ENCODE data around the gene EIF4A3. TPM values are rescaled to one million over a fixed set of nuclear protein-coding genes. Genes with fewer than 3 reads are reported as not detected.

EIF4A3 gene
- total RNA-seq, 1 donor from 2014 or later = 54.1 TPM

DNA sequence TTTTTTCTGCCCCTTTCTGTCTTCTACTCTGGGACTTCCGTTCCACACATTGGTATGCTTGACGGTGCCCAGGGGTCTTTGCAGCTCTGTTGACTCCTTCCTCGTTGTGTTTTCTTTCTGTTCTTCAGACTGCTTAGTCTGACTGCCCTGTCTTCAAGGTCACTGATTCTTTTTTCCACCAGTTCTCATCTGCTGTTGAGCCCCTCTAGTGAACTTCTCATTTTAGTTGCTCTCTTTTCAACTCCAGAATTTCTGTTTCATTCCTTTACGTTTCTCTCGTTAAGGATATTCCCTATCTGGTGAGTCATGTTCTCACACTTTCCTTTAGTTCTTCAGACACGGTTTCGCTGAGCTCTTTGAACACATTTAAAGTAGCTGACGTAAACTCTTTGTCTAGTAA lies 31.8 kb downstream of the EIF4A3 start:
- Histone ChIP-seq H3K36me3 (peaks cover 22% of the 10 kb centered on the region), H3K4me3 (no peak overlapping the region), H3K9me3 (no peaks in the 10 kb centered on the region), H3K27ac (no peak overlapping the region), H3K27me3 (ENCODE audit: low read depth) (no peaks in the 10 kb centered on the region), H3K4me1 (no peaks in the 10 kb centered on the region)
- intact Hi-C loops (cut with DNase I) = no loop called here
- ATAC-seq (no peak), DNase-seq (no peak)
- TF ChIP-seq, protein P1, sequence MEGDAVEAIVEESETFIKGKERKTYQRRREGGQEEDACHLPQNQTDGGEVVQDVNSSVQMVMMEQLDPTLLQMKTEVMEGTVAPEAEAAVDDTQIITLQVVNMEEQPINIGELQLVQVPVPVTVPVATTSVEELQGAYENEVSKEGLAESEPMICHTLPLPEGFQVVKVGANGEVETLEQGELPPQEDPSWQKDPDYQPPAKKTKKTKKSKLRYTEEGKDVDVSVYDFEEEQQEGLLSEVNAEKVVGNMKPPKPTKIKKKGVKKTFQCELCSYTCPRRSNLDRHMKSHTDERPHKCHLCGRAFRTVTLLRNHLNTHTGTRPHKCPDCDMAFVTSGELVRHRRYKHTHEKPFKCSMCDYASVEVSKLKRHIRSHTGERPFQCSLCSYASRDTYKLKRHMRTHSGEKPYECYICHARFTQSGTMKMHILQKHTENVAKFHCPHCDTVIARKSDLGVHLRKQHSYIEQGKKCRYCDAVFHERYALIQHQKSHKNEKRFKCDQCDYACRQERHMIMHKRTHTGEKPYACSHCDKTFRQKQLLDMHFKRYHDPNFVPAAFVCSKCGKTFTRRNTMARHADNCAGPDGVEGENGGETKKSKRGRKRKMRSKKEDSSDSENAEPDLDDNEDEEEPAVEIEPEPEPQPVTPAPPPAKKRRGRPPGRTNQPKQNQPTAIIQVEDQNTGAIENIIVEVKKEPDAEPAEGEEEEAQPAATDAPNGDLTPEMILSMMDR (IDR thresholded peaks at IDR 0.05) = no peak

DNA sequence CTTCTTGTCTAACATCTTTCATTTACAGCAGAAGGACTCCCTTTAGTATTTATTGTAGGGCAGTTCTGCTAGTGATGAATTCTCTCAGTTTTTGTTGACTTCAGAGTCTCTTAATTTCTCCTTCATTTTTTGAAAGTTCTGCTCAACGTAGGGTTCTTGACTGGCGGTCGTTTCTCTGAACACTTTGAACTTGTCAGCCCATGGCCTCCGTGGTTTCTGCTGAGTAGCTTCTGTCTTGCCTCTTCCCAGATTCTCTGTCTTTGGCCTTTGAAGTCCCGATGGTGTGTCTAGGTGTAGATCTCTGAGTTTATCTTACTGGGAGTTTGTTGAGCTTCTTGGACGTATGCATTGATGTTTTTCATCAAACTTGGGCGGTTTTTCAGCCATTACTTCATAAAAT lies 32.2 kb downstream of the EIF4A3 start:
- H3K4me3 ChIP-seq = no peak overlapping the region
- DNase-seq (no peak), ATAC-seq (no peak)
- no peaks in the 10 kb centered on the region for H3K27me3 ChIP-seq (ENCODE audit: low read depth)
- no peaks in the 10 kb centered on the region for H3K4me1 ChIP-seq
- H3K27ac ChIP-seq = no peak overlapping the region
- no peaks in the 10 kb centered on the region for H3K9me3 ChIP-seq
- H3K36me3 ChIP-seq = peaks cover 22% of the 10 kb centered on the region
- TF ChIP-seq, protein P1 (IDR thresholded peaks at IDR 0.05) = no peak
- intact Hi-C loops (cut with DNase I) = no loop called here

- no peak overlapping the region for H3K27ac ChIP-seq
- intact Hi-C loops (cut with DNase I) = no loop called here
- H3K9me3 ChIP-seq = no peaks in the 10 kb centered on the region
- DNase-seq (no peak), ATAC-seq (no peak)
- peaks cover 9% of the 10 kb centered on the region for H3K36me3 ChIP-seq
- H3K27me3 ChIP-seq (ENCODE audit: low read depth) = no peaks in the 10 kb centered on the region
- TF ChIP-seq, protein P1 (IDR thresholded peaks at IDR 0.05) = no peak
- no peak overlapping the region for H3K4me3 ChIP-seq
- no peaks in the 10 kb centered on the region for H3K4me1 ChIP-seq
Measured at GRCh38 chr17:80113033-80113484, 33.9 kb downstream of the EIF4A3 start.

- peak; percentile 6 to 12 for ATAC-seq
- H3K9me3 ChIP-seq = no peaks in the 10 kb centered on the region
- peaks cover 5% of the 10 kb centered on the region for H3K36me3 ChIP-seq
Measured at GRCh38 chr17:80112471-80113032, 34.4 kb downstream of the EIF4A3 start.

GRCh38 chr17:80111702-80112470 lies 35.0 kb downstream of the EIF4A3 start:
- Histone ChIP-seq H3K4me3 (no peak overlapping the region), H3K27ac (no peak overlapping the region), H3K27me3 (ENCODE audit: low read depth) (no peaks in the 10 kb centered on the region), H3K4me1 (no peaks in the 10 kb centered on the region), H3K9me3 (no peaks in the 10 kb centered on the region), H3K36me3 (no peaks in the 10 kb centered on the region)
- TF ChIP-seq, protein P1 (IDR thresholded peaks at IDR 0.05) = no peak
- DNase-seq (no peak), ATAC-seq (no peak)
- intact Hi-C loops (cut with DNase I) = no loop called here

More at GRCh38 chr17:80112471-80113032, 34.4 kb downstream of the EIF4A3 start:
- DNase-seq = no peak
- no peaks in the 10 kb centered on the region for H3K27me3 ChIP-seq (ENCODE audit: low read depth)
- H3K27ac ChIP-seq = no peak overlapping the region
- no peaks in the 10 kb centered on the region for H3K4me1 ChIP-seq
- intact Hi-C loops (cut with DNase I) = no loop called here
- TF ChIP-seq, protein P1 (IDR thresholded peaks at IDR 0.05) = no peak
- no peak overlapping the region for H3K4me3 ChIP-seq

Measured in lower lobe of right lung (tissue), 2 donors.